ENCODE data around the gene PPFIA3.
"Not testable (repeated sequence)": the region's sequence is repeated elsewhere in the genome, so short reads cannot be mapped to it uniquely, and the experiment has no call there.

GRCh38 chr19:49074869-49075268 lies 44.5 kb upstream of the PPFIA3 start:
- peak; percentile 41 for TF ChIP-seq CTCF (IDR thresholded peaks at IDR 0.05; ENCODE audit: borderline replicate concordance, extremely low read depth, low read length, poor library complexity, severe bottlenecking)
- not testable (repeated sequence) for TF ChIP-seq EZH2 (IDR thresholded peaks at IDR 0.05; ENCODE audit: borderline replicate concordance, low read depth, low read length, severe bottlenecking)
